ENCODE data around the gene CTNNBL1.
"Not testable (repeated sequence)": the region's sequence is repeated elsewhere in the genome, so short reads cannot be mapped to it uniquely, and the experiment has no call there.

The CTNNBL1 gene

DNA sequence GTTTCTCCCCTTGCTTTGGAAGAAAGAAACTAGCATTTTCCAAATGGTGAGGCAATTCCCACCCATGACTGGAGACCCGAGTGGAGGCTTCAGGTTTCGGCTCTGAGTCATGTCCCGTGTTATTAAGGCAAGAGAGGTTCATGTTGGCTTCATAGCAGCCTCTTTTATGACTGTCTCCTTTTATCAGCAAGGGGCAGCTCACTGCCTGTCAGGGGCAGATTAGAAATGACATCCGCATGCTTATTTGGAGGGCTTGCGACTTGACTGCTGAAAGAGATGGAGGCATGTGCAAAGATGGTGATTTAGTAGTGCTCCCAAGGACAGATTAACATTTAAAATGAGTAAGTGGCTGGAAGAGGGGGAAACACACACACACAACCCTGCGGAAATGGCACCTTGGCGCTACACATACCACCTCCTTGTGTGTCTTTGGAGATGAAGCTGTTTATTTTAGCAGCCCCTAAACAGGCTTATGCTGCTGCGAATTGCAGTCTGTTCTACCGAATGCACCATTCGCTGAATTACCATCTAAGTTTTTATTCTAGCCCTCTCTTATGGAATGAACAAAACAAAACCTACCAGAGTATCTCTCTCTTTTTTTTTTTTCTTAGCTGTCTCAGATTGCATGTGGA is 157.0 kb downstream of the CTNNBL1 start:
- no peak for DNase-seq (ENCODE audit: low read depth, low spot score)

GRCh38 chr20:37852666-37853065 is 158.8 kb downstream of the CTNNBL1 start:
- DNase-seq (ENCODE audit: low read depth, low spot score), result no peak

GRCh38 chr20:37853823-37854375 is 160.1 kb downstream of the CTNNBL1 start:
- no peak for DNase-seq (ENCODE audit: low read depth, low spot score)

DNA sequence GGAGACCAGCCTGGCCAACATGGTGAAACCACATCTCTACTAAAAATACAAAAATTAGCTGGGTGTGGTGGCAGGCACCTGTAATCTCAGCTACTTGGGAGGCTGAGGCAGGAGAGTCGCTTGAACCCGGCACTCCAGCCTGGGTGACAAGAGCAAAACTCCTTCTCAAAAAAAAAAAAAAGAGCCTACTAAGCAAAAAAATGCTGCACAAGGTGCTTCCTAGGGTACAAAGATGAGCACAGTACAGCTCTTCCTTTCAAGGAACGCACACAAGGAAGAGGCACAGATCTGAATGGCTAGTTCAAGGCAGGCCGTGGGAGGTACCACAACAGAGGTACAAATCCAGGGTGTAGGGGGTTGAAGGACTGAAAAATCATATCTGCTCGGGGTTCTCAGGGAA is 162.2 kb downstream of the CTNNBL1 start:
- not testable (repeated sequence) for DNase-seq (ENCODE audit: low read depth, low spot score)

- DNase-seq (ENCODE audit: low read depth, low spot score), result no peak
Observed at GRCh38 chr20:37856932-37857660, 163.3 kb downstream of the CTNNBL1 start.

GRCh38 chr20:37859406-37860171 is 165.8 kb downstream of the CTNNBL1 start:
- no peak for DNase-seq (ENCODE audit: low read depth, low spot score)

DNA sequence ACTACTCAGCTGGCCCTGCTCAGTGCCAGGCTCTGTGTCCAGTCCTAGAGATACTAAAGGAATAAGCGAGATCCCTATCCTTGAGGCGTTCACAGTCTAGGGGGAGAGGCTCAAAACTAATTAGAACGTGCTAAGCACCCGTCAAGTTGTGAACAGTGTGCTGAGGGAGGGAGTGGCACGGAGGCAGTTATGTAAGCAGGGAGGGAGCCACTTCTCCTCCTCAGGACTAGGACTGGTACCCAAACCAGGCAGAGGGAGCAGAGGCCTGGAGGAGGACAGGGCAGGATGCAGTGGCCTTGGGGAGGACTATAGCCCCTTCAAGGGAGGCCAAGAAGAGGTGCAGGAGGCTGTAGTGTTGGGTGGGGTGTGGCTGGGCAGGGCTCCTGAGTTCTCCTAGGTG is 169.5 kb downstream of the CTNNBL1 start:
- DNase-seq (ENCODE audit: low read depth, low spot score), result no peak

DNA sequence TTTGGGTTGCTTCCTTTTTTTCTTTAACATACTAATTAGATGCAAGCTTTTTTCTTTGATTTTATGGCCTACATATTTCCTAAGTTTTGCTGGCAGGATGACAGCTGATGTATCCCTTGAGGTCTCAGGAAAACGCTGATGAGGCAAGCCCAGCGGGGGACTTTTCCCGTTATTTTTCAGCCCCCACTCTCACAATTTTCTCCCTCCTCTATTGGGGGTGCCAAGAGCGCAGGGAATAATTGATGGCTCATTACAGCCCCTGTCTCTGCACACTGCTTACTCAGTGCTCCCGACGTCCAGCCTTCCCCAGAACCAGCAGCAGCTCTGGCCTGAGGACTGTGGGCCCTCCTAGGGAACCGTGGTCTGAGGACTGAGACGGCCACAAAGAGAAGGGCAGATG is 170.5 kb downstream of the CTNNBL1 start:
- no peak for DNase-seq (ENCODE audit: low read depth, low spot score)

- DNase-seq (ENCODE audit: low read depth, low spot score), result no peak
Observed at GRCh38 chr20:37866051-37866450, 172.2 kb downstream of the CTNNBL1 start.

DNA sequence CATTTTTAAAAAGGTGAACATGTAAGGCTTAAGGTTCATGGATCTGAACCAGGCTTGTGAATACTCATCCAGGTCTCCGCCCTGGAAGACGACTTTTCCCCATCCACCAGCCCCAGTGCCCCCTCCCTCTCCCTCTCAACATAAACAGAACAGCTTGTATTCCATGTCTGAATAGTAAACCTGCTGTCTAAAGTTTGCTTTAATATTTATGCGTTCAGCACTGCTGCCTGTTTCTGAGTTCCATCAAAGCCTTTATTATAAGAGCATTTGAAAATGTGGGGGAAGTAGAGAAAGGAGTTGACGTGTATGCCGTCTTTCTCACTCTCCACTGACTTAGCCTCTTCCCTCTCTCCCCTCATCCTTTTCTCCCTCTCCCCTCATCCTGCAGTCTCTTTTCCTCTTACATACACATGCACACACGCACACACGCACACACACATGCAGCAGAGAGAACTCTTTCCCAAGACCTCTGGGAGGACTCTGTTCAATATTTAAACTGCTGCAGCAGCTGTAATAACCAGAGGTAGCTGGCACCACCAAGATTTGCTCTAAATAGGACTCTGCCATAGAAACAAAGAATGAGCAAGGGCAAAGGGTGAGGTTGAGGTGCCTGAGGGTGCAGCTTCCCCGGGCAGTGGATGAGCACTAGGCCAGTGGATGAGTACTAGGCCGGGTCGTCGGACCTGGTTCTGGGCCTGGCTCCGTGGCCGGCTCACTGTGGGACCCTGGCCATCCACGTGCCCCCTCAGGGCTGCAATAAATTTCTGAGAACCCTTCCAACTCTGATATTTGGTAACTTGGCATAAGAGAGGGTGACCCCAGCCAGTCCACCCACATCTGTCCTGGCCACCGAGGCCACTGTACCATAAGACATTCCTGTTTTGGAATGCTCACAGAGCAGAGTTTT is 173.7 kb downstream of the CTNNBL1 start:
- DNase-seq (ENCODE audit: low read depth, low spot score), result no peak

DNA sequence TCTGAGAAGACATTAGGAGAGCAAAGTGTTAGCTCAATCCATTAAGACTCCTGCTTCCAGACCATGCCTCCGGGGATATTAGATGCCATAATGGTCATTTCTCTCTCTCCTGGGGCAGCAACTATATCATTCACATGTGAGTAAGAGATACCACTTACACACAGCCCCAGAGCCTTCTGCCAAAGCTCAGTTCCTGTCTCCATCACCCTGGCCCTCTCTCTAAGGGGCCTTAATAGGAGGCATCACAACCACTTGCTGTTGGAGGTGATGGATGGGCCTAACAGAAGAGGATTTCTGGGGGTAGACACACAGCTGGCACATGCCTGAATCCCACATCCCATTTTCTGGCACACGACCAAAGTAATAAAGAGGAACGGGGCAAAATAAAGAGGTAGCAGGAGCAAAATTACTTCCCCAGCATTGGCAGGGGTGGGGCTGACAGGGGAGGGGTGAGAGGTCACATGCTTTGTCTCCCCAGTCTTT is 175.1 kb downstream of the CTNNBL1 start:
- no peak for DNase-seq (ENCODE audit: low read depth, low spot score)

GRCh38 chr20:37869334-37869861 is 175.6 kb downstream of the CTNNBL1 start:
- no peak for DNase-seq (ENCODE audit: low read depth, low spot score)

- DNase-seq (ENCODE audit: low read depth, low spot score), result no peak
Observed at GRCh38 chr20:37870294-37870693, 176.5 kb downstream of the CTNNBL1 start.

GRCh38 chr20:37871751-37872150 is 177.9 kb downstream of the CTNNBL1 start:
- no peak for DNase-seq (ENCODE audit: low read depth, low spot score)

- no peak for DNase-seq (ENCODE audit: low read depth, low spot score)
Observed at GRCh38 chr20:37872161-37872560, 178.3 kb downstream of the CTNNBL1 start.

DNA sequence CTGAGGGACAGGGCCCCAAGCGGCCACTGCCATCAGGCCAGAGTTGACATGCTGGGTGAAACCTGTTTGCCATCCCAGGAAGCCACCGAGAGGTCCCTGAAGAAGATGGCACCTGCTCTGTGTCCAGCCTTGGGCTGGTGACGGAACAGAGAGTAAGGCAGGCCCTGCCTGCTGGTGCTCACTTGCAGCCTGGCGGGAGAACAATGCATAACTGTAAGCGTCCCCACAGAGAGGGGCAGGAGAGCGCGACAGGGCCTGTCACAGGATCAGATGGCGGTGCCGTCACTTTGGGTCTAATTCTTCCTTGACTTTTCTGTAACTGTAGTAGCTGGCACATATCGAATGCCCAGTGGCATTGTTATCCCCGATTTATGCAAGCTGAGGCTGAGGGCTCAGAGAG is 180.1 kb downstream of the CTNNBL1 start:
- DNase-seq (ENCODE audit: low read depth, low spot score), result no peak

- DNase-seq (ENCODE audit: low read depth, low spot score), result no peak
Observed at GRCh38 chr20:37875460-37876175, 181.8 kb downstream of the CTNNBL1 start.

DNA sequence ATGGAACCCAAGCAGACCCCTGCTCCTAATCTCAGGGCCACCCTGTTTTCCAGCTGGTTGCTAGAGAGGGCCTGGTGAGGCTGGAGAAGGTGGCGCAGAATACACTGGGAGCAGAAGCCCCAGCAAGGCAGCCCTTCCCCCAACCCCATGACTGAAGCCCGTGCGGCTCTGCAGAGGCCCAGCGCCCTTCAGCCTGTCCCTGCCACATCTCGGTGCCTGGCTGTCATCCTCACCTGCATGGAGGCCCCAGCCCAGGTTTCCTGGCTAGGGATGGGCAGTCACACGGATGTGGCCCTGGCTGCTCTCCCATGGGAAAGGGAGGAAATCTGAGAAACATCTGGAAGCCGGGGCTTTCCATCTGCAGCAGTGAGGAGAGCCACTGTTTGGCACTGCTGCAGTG is 183.0 kb downstream of the CTNNBL1 start:
- no peak for DNase-seq (ENCODE audit: low read depth, low spot score)

- no peak for DNase-seq (ENCODE audit: low read depth, low spot score)
Observed at GRCh38 chr20:37877832-37878772, 184.3 kb downstream of the CTNNBL1 start.

Measured in activated naive CD8-positive, alpha-beta T cell treated with anti-CD3 and anti-CD28 coated beads, Interleukin-2, amount 50 U/mL, for 16 hours (primary cell).